H9 (cell line): ENCODE data around the gene LPP. TPM values are rescaled to one million over a fixed set of nuclear protein-coding genes. Genes with fewer than 3 reads are reported as not detected.

Source experiments
- DNase-seq: peaks from one replicate; pipeline ENCODE4 v3.0.0-alpha.2; 2017
- H2AFZ ChIP-seq: one replicate; pipeline ENCODE4 v1.6.1; 2013; ENCODE audit warnings: mild to moderate bottlenecking, low read length, control low read depth, moderate library complexity
- H2AK5ac ChIP-seq: 2 replicates; pipeline ENCODE4 v1.6.1; 2013; ENCODE audit warnings: low read length, control low read depth, mixed read lengths; ENCODE audit not compliant: insufficient read length
- H2BK120ac ChIP-seq: one replicate; pipeline ENCODE4 v1.6.1; 2013; ENCODE audit warnings: low read depth, mild to moderate bottlenecking, low read length, control low read depth, inconsistent platforms; ENCODE audit not compliant: poor library complexity, severe bottlenecking
- H2BK12ac ChIP-seq: 2 replicates; pipeline ENCODE4 v1.6.1; 2013; ENCODE audit warnings: low read length, control low read depth, mixed read lengths, low read depth; ENCODE audit not compliant: insufficient read length
- H2BK15ac ChIP-seq: 2 replicates; pipeline ENCODE4 v1.6.1; 2013; ENCODE audit warnings: low read depth, low read length, control low read depth
- H2BK20ac ChIP-seq: one replicate; pipeline ENCODE4 v1.6.1; 2013; ENCODE audit warnings: low read depth, mild to moderate bottlenecking, low read length, control low read depth, inconsistent platforms; ENCODE audit not compliant: poor library complexity, severe bottlenecking
- H2BK5ac ChIP-seq: 2 replicates; pipeline ENCODE4 v1.6.1; 2013; ENCODE audit warnings: low read length, control low read depth, mixed read lengths; ENCODE audit not compliant: insufficient read length
- H3K14ac ChIP-seq: 2 replicates; pipeline ENCODE4 v1.6.1; 2013; ENCODE audit warnings: low read length, control low read depth; ENCODE audit not compliant: insufficient read depth
- H3K18ac ChIP-seq: 2 replicates; pipeline ENCODE4 v1.6.1; 2013; ENCODE audit warnings: low read depth, mild to moderate bottlenecking, mixed read lengths, low read length, control low read depth; ENCODE audit not compliant: insufficient read length
- H3K23ac ChIP-seq: 2 replicates; pipeline ENCODE4 v1.6.1; 2013; ENCODE audit warnings: low read length, control low read depth, mixed read lengths, low read depth; ENCODE audit not compliant: insufficient read length
- H3K23me2 ChIP-seq: 2 replicates; pipeline ENCODE4 v1.6.1; 2013; ENCODE audit warnings: low read depth, mild to moderate bottlenecking, mixed read lengths, low read length, control low read depth; ENCODE audit not compliant: insufficient read length, poor library complexity, severe bottlenecking
- H3K27ac ChIP-seq: 2 replicates; pipeline ENCODE4 v1.5.1; 2013; ENCODE audit warnings: low read length, control low read depth, mixed read lengths, low read depth; ENCODE audit not compliant: insufficient read length
- H3K27me3 ChIP-seq: 2 replicates; pipeline ENCODE4 v1.6.1; 2013; ENCODE audit warnings: low read length, control low read depth, inconsistent platforms; ENCODE audit not compliant: insufficient read depth
- H3K4ac ChIP-seq: 2 replicates; pipeline ENCODE4 v1.6.1; 2013; ENCODE audit warnings: low read depth, mild to moderate bottlenecking, control low read depth, inconsistent platforms, low read length, moderate library complexity
- H3K4me1 ChIP-seq: 2 replicates; pipeline ENCODE4 v1.6.1; 2013; ENCODE audit warnings: low read length, control low read depth, inconsistent platforms; ENCODE audit not compliant: insufficient read depth
- H3K4me2 ChIP-seq: 2 replicates; pipeline ENCODE4 v1.6.1; 2013; ENCODE audit warnings: low read length, control low read depth, mixed read lengths; ENCODE audit not compliant: insufficient read length, insufficient read depth
- H3K56ac ChIP-seq: 2 replicates; pipeline ENCODE4 v1.6.1; 2013; ENCODE audit warnings: low read depth, mild to moderate bottlenecking, mixed read lengths, low read length, control low read depth; ENCODE audit not compliant: insufficient read length
- H3K79me1 ChIP-seq: 2 replicates; pipeline ENCODE4 v1.6.1; 2013; ENCODE audit warnings: low read depth, mild to moderate bottlenecking, moderate library complexity, low read length, control low read depth, inconsistent platforms; ENCODE audit not compliant: insufficient read depth, poor library complexity, severe bottlenecking
- H3K79me2 ChIP-seq: 2 replicates; pipeline ENCODE4 v1.6.1; 2013; ENCODE audit warnings: low read length, control low read depth, inconsistent platforms; ENCODE audit not compliant: insufficient read depth
- H3K9ac ChIP-seq: 2 replicates; pipeline ENCODE4 v1.6.1; 2013; ENCODE audit warnings: low read length, control low read depth, mixed read lengths; ENCODE audit not compliant: insufficient read length; ENCODE audit errors: extremely low read depth
- H3K9me3 ChIP-seq: one replicate; pipeline ENCODE4 v1.6.1; 2013; ENCODE audit warnings: low read depth, low read length, inconsistent platforms; ENCODE audit not compliant: control insufficient read depth
- H3T11ph ChIP-seq: one replicate; pipeline ENCODE4 v1.6.1; 2013; ENCODE audit warnings: mild to moderate bottlenecking, low read length, control low read depth, inconsistent platforms
- H4K20me1 ChIP-seq: one replicate; pipeline ENCODE4 v1.6.1; 2013; ENCODE audit not compliant: control insufficient read depth, insufficient read length, insufficient read depth
- H4K5ac ChIP-seq: 2 replicates; pipeline ENCODE4 v1.6.1; 2013; ENCODE audit warnings: low read depth, mild to moderate bottlenecking, mixed read lengths, low read length, control low read depth; ENCODE audit not compliant: insufficient read length
- H4K8ac ChIP-seq: replicated peaks from 2 replicates; pipeline ENCODE4 v1.6.1; 2013; ENCODE audit warnings: low read length, control low read depth, mixed read lengths, low read depth; ENCODE audit not compliant: insufficient read length
- H4K91ac ChIP-seq: 2 replicates; pipeline ENCODE4 v1.6.1; 2013; ENCODE audit warnings: low read depth, mild to moderate bottlenecking, moderate library complexity, mixed read lengths, low read length, control low read depth; ENCODE audit not compliant: insufficient read length
- H3K27ac Mint-ChIP-seq, 3 experiments: 2 replicates in 2 of 3; 3 replicates in 1 of 3; pipeline ENCODE4 v1.8.0; 2020 to 2021; ENCODE audit warnings: mixed read lengths in 3 of 3, mild to moderate bottlenecking in 1 of 3, moderate library complexity in 1 of 3
- H3K27me3 Mint-ChIP-seq: 2 replicates; pipeline ENCODE4 v1.8.0; 2021; ENCODE audit warnings: low read depth, mild to moderate bottlenecking, moderate library complexity, mixed read lengths
- H3K36me3 Mint-ChIP-seq, 3 experiments: 2 replicates in 2 of 3; 3 replicates in 1 of 3; pipeline ENCODE4 v1.8.0; 2020 to 2021; ENCODE audit warnings: low read depth in 3 of 3, mixed read lengths in 3 of 3; ENCODE audit not compliant: insufficient read depth in 1 of 3
- H3K4me1 Mint-ChIP-seq, 2 experiments: 2 replicates each; pipeline ENCODE4 v1.8.0; 2020; ENCODE audit warnings: mixed read lengths in 2 of 2
- H3K4me3 Mint-ChIP-seq, 2 experiments: 2 replicates in 1 of 2; 3 replicates in 1 of 2; pipeline ENCODE4 v1.8.0; 2020 to 2021; ENCODE audit warnings: mild to moderate bottlenecking in 2 of 2, mixed read lengths in 2 of 2, moderate library complexity in 1 of 2
- H3K9me3 Mint-ChIP-seq, 2 experiments: 2 replicates in 1 of 2; 3 replicates in 1 of 2; pipeline ENCODE4 v1.8.0; 2020; ENCODE audit warnings: mild to moderate bottlenecking in 2 of 2, mixed read lengths in 2 of 2, moderate library complexity in 1 of 2
- WGBS: extraction: QIAGEN DNeasy Blood & Tissue Kit; methylation state at CpG from one replicate; pipeline ENCODE4 v1.1.7; 2013; ENCODE audit warnings: missing lambda C conversion rate, low lambda C conversion rate, mixed read lengths; ENCODE audit not compliant: insufficient read length; ENCODE audit errors: extremely low coverage; 5-methylcytosine and 5-hydroxymethylcytosine counted together
- total RNA-seq: library from RNA; stranded (reverse); gene quantifications from 2 replicates; pipeline ENCODE4 v1.2.1, GENCODE V29; 2021
- TF ChIP-seq, protein P1 (sequence below): fragments of 200-600 bp; sonication (generic); conservative IDR thresholded peaks from 3 replicates; pipeline ENCODE4 v1.8.0; 2021; ENCODE audit warnings: antibody characterized with exemption, mild to moderate bottlenecking

Gene LPP
- total RNA-seq, 1 experiment from 2014 or later, result 64.6 TPM

GRCh38 chr3:188390775-188391443 lies 237.0 kb downstream of the LPP start:
- H4K8ac ChIP-seq, result no peak overlapping the region
- DNase-seq, result no peak
- no peak overlapping the region for H2BK20ac ChIP-seq
- Mint-ChIP-seq H3K9me3 (no peaks in the 10 kb centered on the region), H3K36me3 (no peaks in the 10 kb centered on the region), H3K4me3 (no peak overlapping the region), H3K27ac (no peak overlapping the region; a peak in 2 of 7 replicates), H3K27me3 (no peaks in the 10 kb centered on the region), H3K4me1 (peaks cover 17 to 23% of the 10 kb centered on the region in 2 experiments)
- no peaks in the 10 kb centered on the region for H3K79me2 ChIP-seq
- H3K4me1 ChIP-seq, result no peaks in the 10 kb centered on the region
- no peak overlapping the region for H3K23ac ChIP-seq
- H2AK5ac ChIP-seq, result no peak overlapping the region
- no peak overlapping the region for H3K56ac ChIP-seq
- no peak overlapping the region for H4K91ac ChIP-seq
- TF ChIP-seq, protein P1, sequence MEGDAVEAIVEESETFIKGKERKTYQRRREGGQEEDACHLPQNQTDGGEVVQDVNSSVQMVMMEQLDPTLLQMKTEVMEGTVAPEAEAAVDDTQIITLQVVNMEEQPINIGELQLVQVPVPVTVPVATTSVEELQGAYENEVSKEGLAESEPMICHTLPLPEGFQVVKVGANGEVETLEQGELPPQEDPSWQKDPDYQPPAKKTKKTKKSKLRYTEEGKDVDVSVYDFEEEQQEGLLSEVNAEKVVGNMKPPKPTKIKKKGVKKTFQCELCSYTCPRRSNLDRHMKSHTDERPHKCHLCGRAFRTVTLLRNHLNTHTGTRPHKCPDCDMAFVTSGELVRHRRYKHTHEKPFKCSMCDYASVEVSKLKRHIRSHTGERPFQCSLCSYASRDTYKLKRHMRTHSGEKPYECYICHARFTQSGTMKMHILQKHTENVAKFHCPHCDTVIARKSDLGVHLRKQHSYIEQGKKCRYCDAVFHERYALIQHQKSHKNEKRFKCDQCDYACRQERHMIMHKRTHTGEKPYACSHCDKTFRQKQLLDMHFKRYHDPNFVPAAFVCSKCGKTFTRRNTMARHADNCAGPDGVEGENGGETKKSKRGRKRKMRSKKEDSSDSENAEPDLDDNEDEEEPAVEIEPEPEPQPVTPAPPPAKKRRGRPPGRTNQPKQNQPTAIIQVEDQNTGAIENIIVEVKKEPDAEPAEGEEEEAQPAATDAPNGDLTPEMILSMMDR, result no peak
- no peak overlapping the region for H2BK120ac ChIP-seq
- WGBS, result no CpG with 5 or more reads among the region's 8 CpGs
- H3T11ph ChIP-seq, result no peak overlapping the region
- no peak overlapping the region for H3K4me2 ChIP-seq
- no peak overlapping the region for H3K14ac ChIP-seq
- no peak overlapping the region for H2BK5ac ChIP-seq
- H3K23me2 ChIP-seq, result no peaks in the 10 kb centered on the region
- H3K9ac ChIP-seq, result no peak overlapping the region
- peaks cover 2% of the 10 kb centered on the region for H3K79me1 ChIP-seq
- no peak overlapping the region for H3K18ac ChIP-seq
- H4K5ac ChIP-seq, result no peak overlapping the region
- H2BK12ac ChIP-seq, result no peak overlapping the region
- H4K20me1 ChIP-seq, result no peaks in the 10 kb centered on the region
- no peaks in the 10 kb centered on the region for H3K9me3 ChIP-seq
- H3K27me3 ChIP-seq, result no peaks in the 10 kb centered on the region
- H2AFZ ChIP-seq, result no peak overlapping the region
- no peak overlapping the region for H3K27ac ChIP-seq
- H2BK15ac ChIP-seq, result no peak overlapping the region
- H3K4ac ChIP-seq, result no peak overlapping the region
